Measurements from ENCODE around the gene ZNF175. TPM values are rescaled to one million over a fixed set of nuclear protein-coding genes. Genes with fewer than 3 reads are reported as not detected.
A peak's percentile ranks its signal among the peaks of the same experiment; 100 is the strongest.

ZNF175 gene
- total and polyA plus RNA-seq, 9 of the 15 experiments (the other 6 are each of a cell fraction or from before 2014, with no cell fraction given): 3.7 to 37.9 (median 14.0) TPM

DNA sequence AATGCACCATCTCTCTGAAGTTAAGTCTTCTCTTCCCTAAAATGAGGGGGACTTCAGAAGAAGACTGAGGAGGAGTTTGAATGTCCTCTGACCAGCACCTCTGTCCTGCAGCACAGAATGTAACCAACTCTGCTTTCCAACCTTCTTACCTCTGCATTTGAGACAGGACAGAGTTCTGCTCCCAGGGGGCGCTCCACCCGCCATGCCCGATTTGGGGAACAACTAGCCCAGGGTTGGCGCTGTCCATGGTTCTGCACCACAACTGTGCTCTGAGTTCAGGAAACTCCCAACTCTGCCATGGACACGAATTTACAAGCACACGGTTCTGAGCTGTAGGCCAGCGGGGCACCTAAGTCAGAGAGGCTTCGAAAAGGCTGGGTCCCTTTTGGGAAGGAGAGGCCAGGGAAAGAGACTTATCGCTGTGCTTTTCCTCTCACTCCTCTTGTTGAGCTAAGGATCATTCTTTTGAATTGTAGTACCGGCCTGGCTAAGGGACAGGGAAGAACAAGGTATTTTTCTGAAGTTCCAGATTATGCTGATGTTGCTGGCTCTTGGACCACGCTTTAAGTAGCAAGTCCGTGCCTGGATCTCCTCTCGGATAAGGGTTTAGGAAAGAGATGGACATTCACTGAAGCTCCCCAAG lies 37.0 kb downstream of the ZNF175 start (continued):
- no peak for TF ChIP-seq SIX5 (IDR thresholded peaks at IDR 0.05; ENCODE audit: borderline replicate concordance in 1 of 2, insufficient read depth in 1 of 2, low read depth in 1 of 2, low read length in 2 of 2)
- TF ChIP-seq ZNF586 (CRISPR knock-in tag; conservative IDR thresholded peaks at IDR 0.05): no peak
- TF ChIP-seq, protein P1, sequence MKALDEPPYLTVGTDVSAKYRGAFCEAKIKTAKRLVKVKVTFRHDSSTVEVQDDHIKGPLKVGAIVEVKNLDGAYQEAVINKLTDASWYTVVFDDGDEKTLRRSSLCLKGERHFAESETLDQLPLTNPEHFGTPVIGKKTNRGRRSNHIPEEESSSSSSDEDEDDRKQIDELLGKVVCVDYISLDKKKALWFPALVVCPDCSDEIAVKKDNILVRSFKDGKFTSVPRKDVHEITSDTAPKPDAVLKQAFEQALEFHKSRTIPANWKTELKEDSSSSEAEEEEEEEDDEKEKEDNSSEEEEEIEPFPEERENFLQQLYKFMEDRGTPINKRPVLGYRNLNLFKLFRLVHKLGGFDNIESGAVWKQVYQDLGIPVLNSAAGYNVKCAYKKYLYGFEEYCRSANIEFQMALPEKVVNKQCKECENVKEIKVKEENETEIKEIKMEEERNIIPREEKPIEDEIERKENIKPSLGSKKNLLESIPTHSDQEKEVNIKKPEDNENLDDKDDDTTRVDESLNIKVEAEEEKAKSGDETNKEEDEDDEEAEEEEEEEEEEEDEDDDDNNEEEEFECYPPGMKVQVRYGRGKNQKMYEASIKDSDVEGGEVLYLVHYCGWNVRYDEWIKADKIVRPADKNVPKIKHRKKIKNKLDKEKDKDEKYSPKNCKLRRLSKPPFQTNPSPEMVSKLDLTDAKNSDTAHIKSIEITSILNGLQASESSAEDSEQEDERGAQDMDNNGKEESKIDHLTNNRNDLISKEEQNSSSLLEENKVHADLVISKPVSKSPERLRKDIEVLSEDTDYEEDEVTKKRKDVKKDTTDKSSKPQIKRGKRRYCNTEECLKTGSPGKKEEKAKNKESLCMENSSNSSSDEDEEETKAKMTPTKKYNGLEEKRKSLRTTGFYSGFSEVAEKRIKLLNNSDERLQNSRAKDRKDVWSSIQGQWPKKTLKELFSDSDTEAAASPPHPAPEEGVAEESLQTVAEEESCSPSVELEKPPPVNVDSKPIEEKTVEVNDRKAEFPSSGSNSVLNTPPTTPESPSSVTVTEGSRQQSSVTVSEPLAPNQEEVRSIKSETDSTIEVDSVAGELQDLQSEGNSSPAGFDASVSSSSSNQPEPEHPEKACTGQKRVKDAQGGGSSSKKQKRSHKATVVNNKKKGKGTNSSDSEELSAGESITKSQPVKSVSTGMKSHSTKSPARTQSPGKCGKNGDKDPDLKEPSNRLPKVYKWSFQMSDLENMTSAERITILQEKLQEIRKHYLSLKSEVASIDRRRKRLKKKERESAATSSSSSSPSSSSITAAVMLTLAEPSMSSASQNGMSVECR (CRISPR knock-in tag; IDR thresholded peaks at IDR 0.05): peak; percentile 96
- no peak for TF ChIP-seq SRSF1 (IDR thresholded peaks at IDR 0.05; ENCODE audit: low read depth, low read length)
- TF ChIP-seq KDM2B (CRISPR knock-in tag; IDR thresholded peaks at IDR 0.05): no peak
- no peak for TF ChIP-seq RBM34 (IDR thresholded peaks at IDR 0.05; ENCODE audit: borderline replicate concordance, insufficient read depth, low read length)
- no peak for TF ChIP-seq HMG20A (CRISPR knock-in tag; conservative IDR thresholded peaks at IDR 0.05)
- TF ChIP-seq HOMEZ (CRISPR knock-in tag; IDR thresholded peaks at IDR 0.05): no peak
- no peak for TF ChIP-seq PTRF (tag; IDR thresholded peaks at IDR 0.05)
- TF ChIP-seq SMARCA5 (IDR thresholded peaks at IDR 0.05): no peak
- TF ChIP-seq, protein P2, sequence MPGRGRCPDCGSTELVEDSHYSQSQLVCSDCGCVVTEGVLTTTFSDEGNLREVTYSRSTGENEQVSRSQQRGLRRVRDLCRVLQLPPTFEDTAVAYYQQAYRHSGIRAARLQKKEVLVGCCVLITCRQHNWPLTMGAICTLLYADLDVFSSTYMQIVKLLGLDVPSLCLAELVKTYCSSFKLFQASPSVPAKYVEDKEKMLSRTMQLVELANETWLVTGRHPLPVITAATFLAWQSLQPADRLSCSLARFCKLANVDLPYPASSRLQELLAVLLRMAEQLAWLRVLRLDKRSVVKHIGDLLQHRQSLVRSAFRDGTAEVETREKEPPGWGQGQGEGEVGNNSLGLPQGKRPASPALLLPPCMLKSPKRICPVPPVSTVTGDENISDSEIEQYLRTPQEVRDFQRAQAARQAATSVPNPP (IDR thresholded peaks at IDR 0.05; ENCODE audit: borderline replicate concordance, insufficient read depth, insufficient read length): no peak
- TF ChIP-seq HDAC3 (IDR thresholded peaks at IDR 0.05; ENCODE audit: borderline replicate concordance, partially characterized antibody): no peak
- TF ChIP-seq NONO (IDR thresholded peaks at IDR 0.05; ENCODE audit: low read depth in 2 of 2, low read length in 1 of 2): no peak
- TF ChIP-seq ZBTB7A (IDR thresholded peaks at IDR 0.05; ENCODE audit: borderline replicate concordance, control insufficient read depth, low read depth, low read length): no peak
- TF ChIP-seq ZNF444 (CRISPR knock-in tag; IDR thresholded peaks at IDR 0.05): no peak
- no peak for TF ChIP-seq ATF1 (CRISPR knock-in tag; IDR thresholded peaks at IDR 0.05)
- TF ChIP-seq ATF1 (tag; IDR thresholded peaks at IDR 0.05): no peak; the same call in 1 of the 2 replicates
- TF ChIP-seq ZFX (CRISPR knock-in tag; IDR thresholded peaks at IDR 0.05): no peak
- no peak for TF ChIP-seq TAL1 (IDR thresholded peaks at IDR 0.05)
- no peak for TF ChIP-seq GTF2B (IDR thresholded peaks at IDR 0.05; ENCODE audit: extremely low read depth, insufficient read length)
- no peak for TF ChIP-seq ZNF239 (CRISPR knock-in tag; IDR thresholded peaks at IDR 0.05)
- TF ChIP-seq XRCC5 (IDR thresholded peaks at IDR 0.05; ENCODE audit: low read depth, low read length): peak; percentile 98

Measured in K562 (cell line).